Peyer's patch (tissue), 4 donors: ENCODE results near the gene APEX1. TPM values are rescaled to one million over a fixed set of nuclear protein-coding genes. Genes with fewer than 3 reads are reported as not detected.
A peak's percentile ranks its signal among the peaks of the same experiment; 100 is the strongest.

ENCODE experiments used
- DNase-seq, 3 donors: peaks; one replicate each; pipeline ENCODE4 v3.0.0-alpha.2; 2017 to 2019
- H3K27ac ChIP-seq, 4 donors: fragments of 200-600 bp; sonication (generic); one replicate each; pipeline ENCODE4 v1.5.1; 2016 to 2019
- H3K27me3 ChIP-seq, 2 donors: fragments of 200-600 bp; sonication (generic); one replicate each; pipeline ENCODE4 v1.5.1; 2019
- H3K36me3 ChIP-seq, 3 donors: fragments of 200-600 bp; sonication (generic); one replicate each; pipeline ENCODE4 v1.5.1; 2016 to 2019
- H3K4me1 ChIP-seq, 4 donors: fragments of 200-600 bp; sonication (generic); one replicate each; pipeline ENCODE4 v1.5.1; 2016 to 2019
- H3K4me3 ChIP-seq, 4 donors: fragments of 200-600 bp; sonication (generic); 1 replicate in 3 of 4; 2 replicates in 1 of 4; pipeline ENCODE4 v1.5.1; 2016 to 2019; ENCODE audit warnings: mild to moderate bottlenecking in 1 of 4
- H3K9me3 ChIP-seq, 4 donors: fragments of 200-600 bp; sonication (generic); one replicate each; pipeline ENCODE4 v1.5.1; 2016 to 2019; ENCODE audit warnings: mild to moderate bottlenecking in 1 of 4
- POLR2A ChIP-seq, 2 donors: fragments of 450-650 bp; IDR thresholded peaks; one replicate each; pipeline ENCODE4 v1.5.1; 2017; ENCODE audit warnings: antibody characterized with exemption in 2 of 2, mild to moderate bottlenecking in 2 of 2, moderate library complexity in 2 of 2
- total RNA-seq, 4 donors: library from RNA; depleted of rRNA; stranded (reverse); fragments of >200 nt; gene quantifications; one replicate each; pipeline ENCODE4 v1.1.0, GENCODE V29; 2016
- TF ChIP-seq, protein P1 (sequence below), 6 experiments: fragments of 450-650 bp in 4 of 6; fragments of 200-600 bp in 2 of 6; sonication (generic) in 1 of 6; IDR thresholded peaks; one replicate each; pipeline ENCODE4 v1.5.1; 2017 to 2019; ENCODE audit warnings: antibody characterized with exemption in 6 of 6, mild to moderate bottlenecking in 3 of 6, moderate library complexity in 1 of 6

The APEX1 gene
- total RNA-seq, 4 donors from 2014 or later, result 79.8 to 142 (median 92.0) TPM

DNA sequence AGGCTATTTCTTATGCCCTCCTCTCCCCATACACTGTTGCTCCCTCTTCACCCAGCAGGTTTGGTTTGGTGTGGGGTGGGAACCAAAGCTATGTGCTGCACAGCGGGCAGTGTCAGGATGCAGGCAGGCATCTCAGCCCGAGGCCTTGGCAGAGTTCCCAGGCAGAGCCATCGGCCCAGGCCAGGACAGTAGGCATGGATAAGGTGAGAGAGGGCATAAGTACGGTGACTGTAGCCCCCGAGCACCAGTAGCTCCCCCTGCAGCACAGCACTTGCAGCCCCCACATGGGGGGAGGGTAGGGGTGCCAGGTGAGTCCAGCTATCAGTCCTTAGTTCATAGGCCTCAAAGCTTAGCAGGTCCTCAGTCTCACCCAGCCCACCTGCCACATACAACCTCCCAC lies 26.2 kb upstream of the APEX1 start:
- TF ChIP-seq, protein P1, sequence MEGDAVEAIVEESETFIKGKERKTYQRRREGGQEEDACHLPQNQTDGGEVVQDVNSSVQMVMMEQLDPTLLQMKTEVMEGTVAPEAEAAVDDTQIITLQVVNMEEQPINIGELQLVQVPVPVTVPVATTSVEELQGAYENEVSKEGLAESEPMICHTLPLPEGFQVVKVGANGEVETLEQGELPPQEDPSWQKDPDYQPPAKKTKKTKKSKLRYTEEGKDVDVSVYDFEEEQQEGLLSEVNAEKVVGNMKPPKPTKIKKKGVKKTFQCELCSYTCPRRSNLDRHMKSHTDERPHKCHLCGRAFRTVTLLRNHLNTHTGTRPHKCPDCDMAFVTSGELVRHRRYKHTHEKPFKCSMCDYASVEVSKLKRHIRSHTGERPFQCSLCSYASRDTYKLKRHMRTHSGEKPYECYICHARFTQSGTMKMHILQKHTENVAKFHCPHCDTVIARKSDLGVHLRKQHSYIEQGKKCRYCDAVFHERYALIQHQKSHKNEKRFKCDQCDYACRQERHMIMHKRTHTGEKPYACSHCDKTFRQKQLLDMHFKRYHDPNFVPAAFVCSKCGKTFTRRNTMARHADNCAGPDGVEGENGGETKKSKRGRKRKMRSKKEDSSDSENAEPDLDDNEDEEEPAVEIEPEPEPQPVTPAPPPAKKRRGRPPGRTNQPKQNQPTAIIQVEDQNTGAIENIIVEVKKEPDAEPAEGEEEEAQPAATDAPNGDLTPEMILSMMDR (IDR thresholded peaks at IDR 0.05), result no peak
- Histone ChIP-seq H3K27me3 (no peaks in the 10 kb centered on the region), H3K4me1 (peaks cover 3 to 19% (median 11%) of the 10 kb centered on the region in 4 donors)

DNA sequence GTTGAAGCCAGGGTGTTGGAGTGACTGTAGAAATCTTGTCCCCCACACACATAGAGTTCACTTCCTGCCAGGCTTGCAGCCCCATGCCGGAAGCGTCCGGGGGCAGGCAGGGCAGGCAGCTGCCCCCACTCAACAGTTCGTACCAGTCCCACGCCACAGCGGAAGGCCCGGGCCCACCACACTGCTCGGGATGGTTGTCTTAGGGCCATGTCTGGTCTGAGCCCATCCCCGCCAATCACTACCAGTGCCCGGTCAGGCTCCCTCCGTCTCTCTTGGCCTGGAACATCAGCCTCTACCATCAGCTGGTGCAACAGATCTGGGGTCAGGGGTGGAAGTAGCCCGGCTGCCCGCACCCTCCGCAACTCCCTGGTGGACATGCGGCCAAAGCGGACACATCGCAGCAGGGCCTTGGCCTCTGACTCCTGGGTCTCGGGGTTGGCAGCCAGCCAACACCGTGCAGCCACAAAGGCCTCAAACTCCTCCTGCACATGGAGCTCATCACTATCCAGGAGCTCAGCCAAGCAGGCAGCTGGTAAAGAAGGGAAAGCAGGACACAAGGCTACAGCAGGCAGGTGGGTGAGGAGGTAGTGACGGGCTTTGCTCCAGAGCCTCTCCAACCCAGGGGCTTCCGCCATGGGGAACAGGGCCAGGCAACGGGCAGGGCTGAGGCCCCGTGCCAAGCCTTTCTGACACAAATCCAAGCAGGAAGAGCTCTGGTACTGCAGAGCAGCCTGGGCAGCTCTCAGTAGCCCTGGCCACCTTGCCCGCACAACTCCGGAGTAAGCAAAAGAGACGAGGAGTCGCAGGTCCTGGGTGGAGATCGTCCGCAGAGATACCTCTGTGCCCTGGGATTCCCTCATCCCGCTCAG lies 25.0 kb upstream of the APEX1 start:
- H3K27me3 ChIP-seq, result no peaks in the 10 kb centered on the region
- no peak for TF ChIP-seq POLR2A (IDR thresholded peaks at IDR 0.05)
- TF ChIP-seq, protein P1 (IDR thresholded peaks at IDR 0.05), result no peak
- no peaks in the 10 kb centered on the region for H3K36me3 ChIP-seq
- H3K9me3 ChIP-seq, result no peaks in the 10 kb centered on the region
- H3K4me1 ChIP-seq, result peaks cover 0 to 19% (median 13%) of the 10 kb centered on the region in 4 donors
- DNase-seq, result no peak
- H3K4me3 ChIP-seq, result no peak overlapping the region
- peak overlapping the region in 1 of 4 donors; percentile 81 for H3K27ac ChIP-seq

More for the DNA sequence above, 26.2 kb upstream of the APEX1 start:
- Histone ChIP-seq H3K4me3 (no peak overlapping the region), H3K36me3 (no peaks in the 10 kb centered on the region), H3K9me3 (no peaks in the 10 kb centered on the region), H3K27ac (peak overlapping the region in 2 of 4 donors; percentile 47 to 81)
- DNase-seq, result no peak

DNA sequence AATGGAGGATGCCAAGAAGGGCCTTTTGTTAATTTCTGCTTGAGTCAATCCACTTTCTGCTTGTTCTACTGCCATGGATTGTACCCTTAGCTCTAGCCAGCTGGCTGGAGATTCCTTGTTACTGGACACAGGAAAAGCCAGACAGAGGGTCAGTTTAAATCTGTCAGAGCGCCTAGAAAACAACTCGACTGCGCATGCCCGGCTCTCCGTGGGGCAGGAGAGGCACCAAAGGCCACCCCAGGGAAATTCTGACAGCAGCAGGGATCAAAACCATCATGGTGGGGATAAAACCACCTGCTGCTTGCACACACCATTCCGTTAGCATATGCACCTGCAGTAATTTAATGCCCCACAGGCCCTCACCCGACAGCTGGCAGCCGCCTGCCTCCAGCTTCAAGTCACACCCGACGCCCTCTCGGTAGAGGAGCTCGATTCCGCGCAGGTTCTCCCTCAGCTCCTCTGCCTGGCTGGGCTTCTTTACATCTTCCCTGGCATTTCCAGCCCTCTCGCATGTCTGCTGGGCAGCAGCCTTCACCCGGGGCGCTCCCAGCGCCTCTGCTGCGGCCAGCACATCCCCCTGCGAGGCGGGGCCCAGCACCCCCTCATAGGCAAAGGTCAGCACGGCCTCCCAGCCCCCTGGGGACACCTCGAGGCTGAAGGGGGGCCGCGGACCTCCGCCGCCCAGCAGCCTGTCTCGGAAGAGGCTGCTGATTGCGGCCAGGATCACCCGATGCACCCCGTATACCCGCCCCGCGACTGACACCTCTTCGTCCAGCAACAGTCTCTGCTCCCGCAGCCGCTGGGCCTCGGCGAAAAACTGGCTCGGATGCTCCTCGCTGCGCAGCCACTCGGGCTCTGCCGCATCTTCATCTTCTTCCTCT lies 20.1 kb upstream of the APEX1 start:
- DNase-seq, result peak in 1 of 3 donors; percentile 55
- TF ChIP-seq POLR2A (IDR thresholded peaks at IDR 0.05), result no peak
- TF ChIP-seq, protein P1 (IDR thresholded peaks at IDR 0.05), result no peak
- H3K4me1 ChIP-seq, result peaks cover 0 to 16% (median 0%) of the 10 kb centered on the region in 4 donors
- H3K4me3 ChIP-seq, result peak overlapping the region in 2 of 4 donors; percentile 28 to 35
- H3K36me3 ChIP-seq, result no peaks in the 10 kb centered on the region
- H3K27me3 ChIP-seq, result no peaks in the 10 kb centered on the region
- no peaks in the 10 kb centered on the region for H3K9me3 ChIP-seq
- peak overlapping the region in 2 of 4 donors; percentile 46 to 55 for H3K27ac ChIP-seq

GRCh38 chr14:20435582-20436362 lies 19.3 kb upstream of the APEX1 start, which contains the start of gene KLHL33:
Gene KLHL33 (minus strand): TSS chr14:20436166. CDS start chr14:20435811, 355 bp downstream.
- no peaks in the 10 kb centered on the region for H3K36me3 ChIP-seq
- H3K27me3 ChIP-seq, result no peaks in the 10 kb centered on the region
- H3K9me3 ChIP-seq, result no peaks in the 10 kb centered on the region
- no peak for DNase-seq
- TF ChIP-seq, protein P1 (IDR thresholded peaks at IDR 0.05), result no peak
- no peak for TF ChIP-seq POLR2A (IDR thresholded peaks at IDR 0.05)
- peak within 1 kb of the TSS in 2 of 4 donors; percentile 28 to 35 for H3K4me3 ChIP-seq
- peak within 1 kb of the TSS in 2 of 4 donors; percentile 46 to 55 for H3K27ac ChIP-seq
- peaks cover 0 to 12% (median 0%) of the 10 kb centered on the region in 4 donors for H3K4me1 ChIP-seq

GRCh38 chr14:20436363-20436755 lies 18.7 kb upstream of the APEX1 start:
- no peak for TF ChIP-seq POLR2A (IDR thresholded peaks at IDR 0.05)
- TF ChIP-seq, protein P1 (IDR thresholded peaks at IDR 0.05), result no peak
- no peak for DNase-seq
- H3K4me3 ChIP-seq, result no peak overlapping the region

More at GRCh38 chr14:20436363-20436755, 18.7 kb upstream of the APEX1 start:
- H3K36me3 ChIP-seq, result no peaks in the 10 kb centered on the region
- no peaks in the 10 kb centered on the region for H3K9me3 ChIP-seq
- H3K4me1 ChIP-seq, result peaks cover 0 to 12% (median 0%) of the 10 kb centered on the region in 4 donors
- H3K27me3 ChIP-seq, result no peaks in the 10 kb centered on the region
- H3K27ac ChIP-seq, result no peak overlapping the region
